Ascending aorta (tissue), 2 donors: Measurements from ENCODE around the gene CLEC16A. TPM values are rescaled to one million over a fixed set of nuclear protein-coding genes. Genes with fewer than 3 reads are reported as not detected.

Experiments
- DNase-seq, 2 donors: peaks; one replicate each; pipeline ENCODE4 v3.0.0-alpha.2; 2019; ENCODE audit warnings: low spot score in 2 of 2
- H3K27ac ChIP-seq, 2 donors: fragments of 200-600 bp; sonication (generic); one replicate each; pipeline ENCODE4 v1.5.1; 2016 to 2017; ENCODE audit warnings: mild to moderate bottlenecking in 1 of 2
- H3K27me3 ChIP-seq: fragments of 200-600 bp; sonication (generic); one replicate; pipeline ENCODE4 v1.5.1; 2017
- H3K36me3 ChIP-seq, 2 donors: fragments of 200-600 bp; sonication (generic); one replicate each; pipeline ENCODE4 v1.5.1; 2016
- H3K4me1 ChIP-seq, 2 donors: fragments of 200-600 bp; sonication (generic); one replicate each; pipeline ENCODE4 v1.5.1; 2016 to 2017; ENCODE audit warnings: mild to moderate bottlenecking in 1 of 2
- H3K4me3 ChIP-seq, 2 donors: fragments of 200-600 bp; sonication (generic); one replicate each; pipeline ENCODE4 v1.5.1; 2016 to 2017; ENCODE audit warnings: mild to moderate bottlenecking in 1 of 2
- H3K9me3 ChIP-seq, 2 donors: fragments of 200-600 bp; sonication (generic); one replicate each; pipeline ENCODE4 v1.5.1; 2016
- CTCF ChIP-seq, 3 experiments: fragments of 200-600 bp in 2 of 3; fragments of 450-650 bp in 1 of 3; sonication (generic) in 2 of 3; IDR thresholded peaks; one replicate each; pipeline ENCODE4 v1.5.1; 2016 to 2019; ENCODE audit warnings: antibody characterized with exemption in 3 of 3, mild to moderate bottlenecking in 1 of 3, moderate library complexity in 1 of 3
- intact Hi-C: fragments of 100-400 bp; cut with DNase I; formaldehyde crosslinking; loops from one replicate; pipeline ENCODE4 v1.15.1; 2023
- total RNA-seq: library from RNA; depleted of rRNA; stranded (reverse); fragments of >200 nt; gene quantifications from one replicate; pipeline ENCODE4 v1.1.0, GENCODE V29; 2016

CLEC16A gene
- total RNA-seq, 1 donor from 2014 or later = 16.2 TPM

GRCh38 chr16:11111150-11111549, 166.8 kb downstream of the CLEC16A start:
- H3K4me1 ChIP-seq = peaks cover 21 to 49% of the 10 kb centered on the region in 2 donors
- no peak for DNase-seq
- no peaks in the 10 kb centered on the region for H3K36me3 ChIP-seq
- no peaks in the 10 kb centered on the region for H3K9me3 ChIP-seq
- no peak for TF ChIP-seq CTCF (IDR thresholded peaks at IDR 0.05)
- H3K27me3 ChIP-seq = no peaks in the 10 kb centered on the region
- H3K4me3 ChIP-seq = no peak overlapping the region
- H3K27ac ChIP-seq = peak overlapping the region in 1 of 2 donors; percentile 83
- intact Hi-C loops = no loop called here

DNA sequence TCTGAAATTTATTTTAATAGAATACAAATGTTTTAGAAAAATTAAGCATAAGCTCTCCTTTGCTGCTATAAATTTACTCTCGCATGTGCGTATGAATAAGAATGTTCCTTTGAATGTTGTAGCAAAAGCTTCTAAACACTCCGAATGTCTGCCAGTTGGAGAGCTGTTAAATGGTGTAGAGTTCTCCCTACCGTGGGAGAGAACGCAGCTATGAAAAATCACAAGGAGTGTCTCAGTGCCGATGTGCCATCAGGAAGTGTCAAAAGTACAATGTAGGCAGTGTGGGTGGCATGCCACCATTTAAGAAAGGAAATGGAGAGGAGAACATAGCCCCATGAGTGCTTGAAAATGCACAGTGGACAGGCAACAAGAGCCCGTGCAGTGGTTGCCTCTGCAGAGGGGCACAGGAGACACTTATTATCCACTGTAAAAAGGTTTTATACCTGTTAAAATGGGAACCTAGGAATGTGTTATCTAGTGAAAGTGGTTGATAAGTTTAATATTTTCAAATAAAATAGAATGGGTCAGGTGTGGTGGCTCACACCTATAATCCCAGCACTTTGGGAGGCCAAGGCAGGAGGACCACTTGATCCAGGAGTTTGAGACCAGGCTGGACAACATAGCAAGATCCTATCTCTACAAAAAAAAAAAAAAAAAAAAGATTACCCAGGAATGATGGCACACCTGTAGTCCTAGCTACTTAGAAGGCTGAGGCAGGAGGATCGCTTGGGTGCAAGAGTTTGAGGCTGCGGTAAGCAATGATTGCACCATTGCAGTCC, 167.7 kb downstream of the CLEC16A start:
- peaks cover 20 to 45% of the 10 kb centered on the region in 2 donors for H3K4me1 ChIP-seq
- H3K9me3 ChIP-seq = no peaks in the 10 kb centered on the region
- no peaks in the 10 kb centered on the region for H3K27me3 ChIP-seq
- intact Hi-C loops = no loop called here
- peak overlapping the region in 1 of 2 donors; percentile 53 for H3K27ac ChIP-seq
- no peak for TF ChIP-seq CTCF (IDR thresholded peaks at IDR 0.05)
- no peak for DNase-seq
- no peak overlapping the region for H3K4me3 ChIP-seq
- no peaks in the 10 kb centered on the region for H3K36me3 ChIP-seq

DNA sequence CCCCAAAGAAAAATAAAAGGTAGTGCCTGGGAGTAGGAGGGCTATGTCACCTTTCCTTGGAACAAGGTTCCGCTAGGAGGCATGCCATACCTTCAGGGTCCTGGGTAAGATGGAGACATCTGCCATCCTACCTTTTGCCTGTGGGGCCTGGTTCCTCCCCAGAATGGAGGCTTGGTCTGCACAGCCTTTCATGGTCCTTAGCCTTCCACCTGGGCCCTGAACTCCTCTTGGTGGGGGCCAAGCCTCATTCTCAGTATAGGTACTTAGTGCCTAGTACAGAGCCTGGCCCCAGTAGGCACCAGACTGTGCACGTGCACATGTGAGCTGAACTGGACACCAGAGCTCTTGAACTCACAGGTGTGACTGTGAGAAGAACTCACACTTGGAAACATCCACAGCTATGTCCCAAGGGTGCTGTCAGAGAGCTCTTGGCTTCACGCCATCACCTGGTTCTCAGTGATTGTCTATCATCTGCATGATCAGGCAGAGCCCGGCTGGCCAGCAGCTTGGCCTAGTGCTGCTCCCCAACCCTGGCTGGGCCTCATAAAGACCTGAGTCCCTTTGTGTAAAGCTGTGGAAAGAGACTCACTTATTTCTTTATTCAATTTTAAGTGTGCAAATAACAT, 168.5 kb downstream of the CLEC16A start:
- Histone ChIP-seq H3K4me1 (peaks cover 15 to 38% of the 10 kb centered on the region in 2 donors), H3K27ac (peak overlapping the region; percentile 58 to 61), H3K4me3 (no peak overlapping the region), H3K27me3 (no peaks in the 10 kb centered on the region), H3K36me3 (no peaks in the 10 kb centered on the region), H3K9me3 (no peaks in the 10 kb centered on the region)
- no peak for TF ChIP-seq CTCF (IDR thresholded peaks at IDR 0.05)
- intact Hi-C loops = no loop called here
- DNase-seq = no peak

GRCh38 chr16:11114366-11115164, 170.2 kb downstream of the CLEC16A start:
- Histone ChIP-seq H3K4me3 (no peak overlapping the region), H3K27me3 (no peaks in the 10 kb centered on the region), H3K9me3 (no peaks in the 10 kb centered on the region), H3K36me3 (no peaks in the 10 kb centered on the region), H3K27ac (peak overlapping the region; percentile 12 to 61), H3K4me1 (peaks cover 4 to 30% of the 10 kb centered on the region in 2 donors)
- DNase-seq = no peak
- no peak for TF ChIP-seq CTCF (IDR thresholded peaks at IDR 0.05)
- intact Hi-C loops = no loop called here

GRCh38 chr16:11117576-11118211, 173.3 kb downstream of the CLEC16A start:
- intact Hi-C loops = no loop called here

More at GRCh38 chr16:11117576-11118211, 173.3 kb downstream of the CLEC16A start:
- Histone ChIP-seq H3K27me3 (no peaks in the 10 kb centered on the region), H3K27ac (peak overlapping the region; percentile 15 to 37), H3K9me3 (no peaks in the 10 kb centered on the region), H3K4me1 (peaks cover 0 to 20% of the 10 kb centered on the region in 2 donors), H3K36me3 (no peaks in the 10 kb centered on the region), H3K4me3 (no peak overlapping the region)
- TF ChIP-seq CTCF (IDR thresholded peaks at IDR 0.05) = no peak
- no peak for DNase-seq
